MCF 10A (cell line): ENCODE results near the gene MARCHF6. TPM values are rescaled to one million over a fixed set of nuclear protein-coding genes. Genes with fewer than 3 reads are reported as not detected.

Experiments
- BruUV-seq: library from RNA; stranded (reverse); fragments of 400-500 nt; replicated peaks from 2 replicates; lab custom pipeline; 2021; lab: Mats Ljungman, UMichigan
- CTCF ChIA-PET: fragments of 300-600 bp; sonication (Branson Sonifier 250); formaldehyde crosslinking; extraction: SDS; loops from one replicate; lab custom pipeline; 2021; ENCODE audit warnings: antibody characterized with exemption, inconsistent platforms; lab: Yijun Ruan, JAX
- POLR2A ChIA-PET: fragments of 300-600, 350-650 bp; sonication (Branson Sonifier 250); formaldehyde crosslinking; extraction: SDS; loops from one replicate; lab custom pipeline; 2020; ENCODE audit warnings: antibody characterized with exemption, inconsistent platforms; lab: Yijun Ruan, JAX
- DNase-seq: peaks from one replicate; pipeline ENCODE4 v3.0.0-alpha.2; 2018; ENCODE audit not compliant: unreplicated experiment
- H3K27ac Mint-ChIP-seq: one replicate; pipeline ENCODE4 v1.8.0; 2022; ENCODE audit warnings: mild to moderate bottlenecking, low read depth, mixed read lengths; ENCODE audit not compliant: unreplicated experiment
- H3K27me3 Mint-ChIP-seq: one replicate; pipeline ENCODE4 v1.8.0; 2022; ENCODE audit warnings: mixed read lengths; ENCODE audit not compliant: insufficient read depth, unreplicated experiment
- H3K36me3 Mint-ChIP-seq: one replicate; pipeline ENCODE4 v1.8.0; 2022; ENCODE audit warnings: mild to moderate bottlenecking, moderate library complexity, mixed read lengths; ENCODE audit not compliant: insufficient read depth, unreplicated experiment
- H3K4me1 Mint-ChIP-seq: one replicate; pipeline ENCODE4 v1.8.0; 2022; ENCODE audit warnings: mixed read lengths; ENCODE audit not compliant: insufficient read depth, unreplicated experiment
- H3K4me3 Mint-ChIP-seq: one replicate; pipeline ENCODE4 v1.8.0; 2022; ENCODE audit warnings: mild to moderate bottlenecking, moderate library complexity, mixed read lengths; ENCODE audit not compliant: unreplicated experiment
- H3K9me3 Mint-ChIP-seq: one replicate; pipeline ENCODE4 v1.8.0; 2022; ENCODE audit warnings: mixed read lengths; ENCODE audit not compliant: unreplicated experiment
- intact Hi-C: fragments of 100-400 bp; cut with micrococcal nuclease; formaldehyde crosslinking; loops from 2 replicates; pipeline ENCODE4 v1.14.1; 2022
- total RNA-seq: library from RNA; stranded (reverse); gene quantifications from 2 replicates; pipeline ENCODE4 v1.2.3, GENCODE V29; 2022
- TF ChIP-seq, protein P1 (sequence below): fragments of 200-600 bp; IDR thresholded peaks from one replicate; pipeline ENCODE4 v1.8.0; 2022; ENCODE audit warnings: antibody characterized with exemption, mild to moderate bottlenecking; ENCODE audit not compliant: unreplicated experiment

Gene MARCHF6
- total RNA-seq, 1 experiment from 2014 or later = 118 TPM

DNA sequence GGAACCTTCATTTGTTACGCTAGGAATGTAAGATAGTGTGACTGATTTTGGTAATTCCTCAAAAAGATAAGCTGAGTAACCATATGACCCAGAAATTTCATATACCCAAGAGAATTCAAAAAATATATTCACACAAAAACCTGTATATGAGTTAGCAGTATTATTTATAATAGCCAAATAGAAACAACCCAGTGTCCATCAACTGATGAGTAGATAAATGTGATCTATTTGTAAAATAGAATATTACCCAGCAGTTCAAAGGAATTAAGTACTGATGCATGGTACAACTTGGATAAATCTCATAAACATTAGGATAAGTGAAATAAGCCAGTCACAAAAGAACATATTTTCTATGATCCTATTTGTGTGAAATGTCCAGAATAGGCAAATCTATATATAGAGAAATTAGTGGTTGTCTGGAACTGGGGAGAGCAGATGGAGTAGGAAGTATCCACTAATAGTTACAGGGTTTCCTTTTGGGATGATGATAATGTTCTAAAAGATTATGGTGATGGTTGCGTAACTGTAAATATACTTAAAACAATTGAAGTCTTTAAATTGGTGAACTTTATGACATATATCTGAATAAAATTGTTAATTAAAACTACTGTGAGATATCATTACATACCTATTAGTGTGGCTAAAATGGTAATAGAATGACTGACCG lies 10.2 kb downstream of the MARCHF6 start:
- Mint-ChIP-seq H3K4me1 (peaks cover 39% of the 10 kb centered on the region), H3K27me3 (no peaks in the 10 kb centered on the region), H3K4me3 (no peak overlapping the region), H3K9me3 (no peaks in the 10 kb centered on the region), H3K27ac (no peak overlapping the region), H3K36me3 (peaks cover 19% of the 10 kb centered on the region)
- ChIA-PET CTCF (interaction anchor here (0.9 to 1.6 kb wide), 3 partner anchors 60 to 81 kb away, joined by 3 to 6 read pairs (median 4); no protein-coding TSS in a partner anchor), POLR2A (interaction anchor here (1.0 to 7.2 kb wide), 3 partner anchors 11 to 83 kb away, joined by 3 to 99 read pairs (median 15); partner anchors contain the start of gene MARCHF6)
- DNase-seq = no peak
- TF ChIP-seq, protein P1, sequence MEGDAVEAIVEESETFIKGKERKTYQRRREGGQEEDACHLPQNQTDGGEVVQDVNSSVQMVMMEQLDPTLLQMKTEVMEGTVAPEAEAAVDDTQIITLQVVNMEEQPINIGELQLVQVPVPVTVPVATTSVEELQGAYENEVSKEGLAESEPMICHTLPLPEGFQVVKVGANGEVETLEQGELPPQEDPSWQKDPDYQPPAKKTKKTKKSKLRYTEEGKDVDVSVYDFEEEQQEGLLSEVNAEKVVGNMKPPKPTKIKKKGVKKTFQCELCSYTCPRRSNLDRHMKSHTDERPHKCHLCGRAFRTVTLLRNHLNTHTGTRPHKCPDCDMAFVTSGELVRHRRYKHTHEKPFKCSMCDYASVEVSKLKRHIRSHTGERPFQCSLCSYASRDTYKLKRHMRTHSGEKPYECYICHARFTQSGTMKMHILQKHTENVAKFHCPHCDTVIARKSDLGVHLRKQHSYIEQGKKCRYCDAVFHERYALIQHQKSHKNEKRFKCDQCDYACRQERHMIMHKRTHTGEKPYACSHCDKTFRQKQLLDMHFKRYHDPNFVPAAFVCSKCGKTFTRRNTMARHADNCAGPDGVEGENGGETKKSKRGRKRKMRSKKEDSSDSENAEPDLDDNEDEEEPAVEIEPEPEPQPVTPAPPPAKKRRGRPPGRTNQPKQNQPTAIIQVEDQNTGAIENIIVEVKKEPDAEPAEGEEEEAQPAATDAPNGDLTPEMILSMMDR = no peak
- intact Hi-C loops = no loop called here
- BruUV-seq = no TSS peak

DNA sequence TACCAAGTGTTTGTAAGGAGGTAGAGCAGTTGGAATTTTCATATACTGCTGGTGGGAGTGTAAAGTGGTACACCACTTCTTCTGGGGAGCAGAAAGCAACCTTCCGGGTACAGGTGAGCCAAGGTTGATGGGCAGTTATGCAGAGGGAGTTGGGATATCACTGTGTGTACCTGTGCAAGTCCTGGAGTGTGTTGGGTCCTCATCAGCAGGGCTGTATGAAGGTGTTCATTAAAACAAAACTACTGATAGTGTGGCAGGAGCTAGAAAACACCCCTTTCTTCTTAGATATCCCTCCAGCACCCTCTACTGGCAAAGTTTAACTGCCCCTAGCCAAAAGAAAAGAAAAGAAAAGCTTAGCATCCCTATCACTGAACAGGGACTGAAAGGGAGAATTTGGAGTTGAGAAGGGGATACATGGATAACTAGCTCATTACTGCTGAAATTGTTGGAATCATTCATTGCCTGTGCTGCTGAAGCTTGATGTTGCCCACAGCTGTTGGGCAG lies 10.7 kb downstream of the MARCHF6 start:
- H3K4me3 Mint-ChIP-seq = no peak overlapping the region
- H3K4me1 Mint-ChIP-seq = peaks cover 37% of the 10 kb centered on the region
- H3K9me3 Mint-ChIP-seq = no peaks in the 10 kb centered on the region
- no TSS peak for BruUV-seq
- peaks cover 19% of the 10 kb centered on the region for H3K36me3 Mint-ChIP-seq
- H3K27me3 Mint-ChIP-seq = no peaks in the 10 kb centered on the region
- peak; percentile 43 for DNase-seq
- CTCF ChIA-PET = interaction anchor here (0.6 to 1.6 kb wide), 4 partner anchors 60 to 82 kb away, joined by 3 to 6 read pairs (median 4); no protein-coding TSS in a partner anchor
- TF ChIP-seq, protein P1 = peak; percentile 9
- intact Hi-C loops = no loop called here
- no peak overlapping the region for H3K27ac Mint-ChIP-seq
- POLR2A ChIA-PET = interaction anchor here (1.0 to 7.2 kb wide), 3 partner anchors 11 to 84 kb away, joined by 3 to 99 read pairs (median 15); partner anchors contain the start of gene MARCHF6

DNA sequence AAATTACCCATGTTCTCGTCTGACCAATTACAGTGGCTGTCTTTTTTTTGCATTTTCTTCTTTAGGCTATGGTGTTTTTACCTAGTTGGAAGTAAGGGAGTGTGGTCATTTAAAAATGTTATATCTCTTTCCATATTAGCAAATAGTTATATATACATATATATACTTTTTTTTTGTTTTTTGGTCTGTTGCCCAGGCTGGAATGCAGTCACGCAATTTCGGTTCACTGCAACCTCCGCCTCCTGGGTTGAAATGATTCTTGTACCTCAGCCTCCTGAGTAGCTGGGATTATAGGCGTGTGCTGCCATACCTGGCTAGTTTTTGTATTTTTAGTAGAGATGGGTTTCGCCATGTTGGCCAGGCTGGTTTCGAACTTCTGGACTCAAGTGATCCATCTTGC lies 12.3 kb downstream of the MARCHF6 start:
- TF ChIP-seq, protein P1 = no peak
- no peak for DNase-seq
- H3K4me1 Mint-ChIP-seq = peaks cover 42% of the 10 kb centered on the region
- H3K27ac Mint-ChIP-seq = peak overlapping the region; percentile 77
- intact Hi-C loops = no loop called here
- BruUV-seq = no TSS peak
- CTCF ChIA-PET = interaction anchor here (0.6 to 1.5 kb wide), 5 partner anchors 8 to 317 kb away, joined by 3 to 5 read pairs (median 4); no protein-coding TSS in a partner anchor
- no peak overlapping the region for H3K4me3 Mint-ChIP-seq
- POLR2A ChIA-PET = interaction anchor here (0.6 to 7.2 kb wide), 10 partner anchors 8 to 116 kb away, joined by 3 to 99 read pairs (median 8); partner anchors contain the start of genes ATPSCKMT, CCT5 and MARCHF6
- peaks cover 13% of the 10 kb centered on the region for H3K36me3 Mint-ChIP-seq
- H3K9me3 Mint-ChIP-seq = no peaks in the 10 kb centered on the region
- no peaks in the 10 kb centered on the region for H3K27me3 Mint-ChIP-seq
